Liver (tissue), 9 donors: Measurements from ENCODE around the gene COX6B1. TPM values are rescaled to one million over a fixed set of nuclear protein-coding genes. Genes with fewer than 3 reads are reported as not detected.

Experiments
- DNase-seq: peaks from one replicate; pipeline ENCODE4 v3.0.0-alpha.2; 2017; ENCODE audit warnings: low spot score
- H3K27ac ChIP-seq, 2 donors: one replicate each; pipeline ENCODE4 v1.7.0; 2013; ENCODE audit warnings: inconsistent platforms in 2 of 2, low read length in 2 of 2, control low read depth in 1 of 2, low read depth in 1 of 2, mild to moderate bottlenecking in 1 of 2
- H3K27me3 ChIP-seq, 4 donors: one replicate each; pipeline versions ENCODE4 v1.6.1 to v1.7.0; 2013; ENCODE audit warnings: low read length in 3 of 4, inconsistent platforms in 1 of 4, mild to moderate bottlenecking in 1 of 4, moderate library complexity in 1 of 4; ENCODE audit not compliant: control insufficient read depth in 4 of 4, insufficient read depth in 4 of 4
- H3K36me3 ChIP-seq, 4 donors: one replicate each; pipeline versions ENCODE4 v1.6.1 to v1.7.0; 2013; ENCODE audit warnings: low read length in 3 of 4, mild to moderate bottlenecking in 3 of 4, low read depth in 1 of 4, moderate library complexity in 1 of 4; ENCODE audit not compliant: control insufficient read depth in 4 of 4, insufficient read depth in 3 of 4
- H3K4me1 ChIP-seq, 4 donors: one replicate each; pipeline versions ENCODE4 v1.6.1 to v1.7.0; 2013; ENCODE audit warnings: low read length in 3 of 4, mild to moderate bottlenecking in 3 of 4, moderate library complexity in 1 of 4; ENCODE audit not compliant: control insufficient read depth in 4 of 4, insufficient read depth in 4 of 4
- H3K4me3 ChIP-seq, 3 donors: one replicate each; pipeline versions ENCODE4 v1.6.1 to v1.7.0; 2013; ENCODE audit warnings: low read length in 3 of 3, control low read depth in 1 of 3, low read depth in 1 of 3, mild to moderate bottlenecking in 1 of 3
- H3K9ac ChIP-seq, 2 donors: one replicate each; pipeline ENCODE4 v1.7.0; 2013; ENCODE audit warnings: low read length in 2 of 2, mild to moderate bottlenecking in 2 of 2, moderate library complexity in 2 of 2, control low read depth in 1 of 2, low read depth in 1 of 2
- H3K9me3 ChIP-seq, 4 donors: one replicate each; pipeline versions ENCODE4 v1.6.1 to v1.7.0; 2013; ENCODE audit warnings: low read length in 3 of 4; ENCODE audit not compliant: control insufficient read depth in 4 of 4
- CTCF ChIP-seq: fragments of 150-350 bp; IDR thresholded peaks from 2 replicates; pipeline ENCODE4 v1.5.1; 2017; ENCODE audit warnings: improper control_type of control experiment, low read depth, low read length; ENCODE audit not compliant: missing input control
- EGR1 ChIP-seq, 2 donors: IDR thresholded peaks; 2 replicates each; pipeline ENCODE4 v1.6.1; 2016 to 2018; ENCODE audit warnings: antibody characterized with exemption in 2 of 2, low read depth in 2 of 2
- FOXA1 ChIP-seq: IDR thresholded peaks from 2 replicates; pipeline ENCODE4 v1.6.1; 2016; ENCODE audit warnings: antibody characterized with exemption
- FOXA2 ChIP-seq: IDR thresholded peaks from 2 replicates; pipeline ENCODE4 v1.6.1; 2016; ENCODE audit warnings: antibody characterized with exemption
- GABPA ChIP-seq, 2 donors: IDR thresholded peaks in 1 of 2; conservative IDR thresholded peaks in 1 of 2; 2 replicates each; pipeline ENCODE4 v1.6.1; 2016; ENCODE audit warnings: antibody characterized with exemption in 2 of 2, mild to moderate bottlenecking in 1 of 2, moderate library complexity in 1 of 2
- HNF4A ChIP-seq, 2 donors: conservative IDR thresholded peaks; 2 replicates each; pipeline ENCODE4 v1.6.1; 2016; ENCODE audit warnings: antibody characterized with exemption in 2 of 2, mild to moderate bottlenecking in 2 of 2
- HNF4G ChIP-seq: IDR thresholded peaks from 2 replicates; pipeline ENCODE4 v1.6.1; 2016; ENCODE audit warnings: antibody characterized with exemption
- JUND ChIP-seq, 2 donors: IDR thresholded peaks; 2 replicates each; pipeline ENCODE4 v1.6.1; 2016; ENCODE audit warnings: antibody characterized with exemption in 2 of 2
- MAX ChIP-seq: IDR thresholded peaks from 2 replicates; pipeline ENCODE4 v1.6.1; 2016; ENCODE audit warnings: antibody characterized with exemption
- NR2F2 ChIP-seq: IDR thresholded peaks from 2 replicates; pipeline ENCODE4 v1.6.1; 2016; ENCODE audit warnings: antibody characterized with exemption
- RAD21 ChIP-seq, 2 donors: IDR thresholded peaks; 2 replicates each; pipeline ENCODE4 v1.6.1; 2016; ENCODE audit warnings: antibody characterized with exemption in 2 of 2, mild to moderate bottlenecking in 2 of 2
- RXRA ChIP-seq, 2 donors: IDR thresholded peaks; 2 replicates each; pipeline ENCODE4 v1.6.1; 2017 to 2018; ENCODE audit warnings: antibody characterized with exemption in 2 of 2, mild to moderate bottlenecking in 1 of 2
- SP1 ChIP-seq: IDR thresholded peaks from 2 replicates; pipeline ENCODE4 v1.6.1; 2018; ENCODE audit warnings: antibody characterized with exemption, mild to moderate bottlenecking
- TAF1 ChIP-seq: conservative IDR thresholded peaks from 2 replicates; pipeline ENCODE4 v1.6.1; 2016; ENCODE audit warnings: antibody characterized with exemption, mild to moderate bottlenecking
- YY1 ChIP-seq: IDR thresholded peaks from 2 replicates; pipeline ENCODE4 v1.6.1; 2016; ENCODE audit warnings: antibody characterized with exemption, mild to moderate bottlenecking
- ZBTB33 ChIP-seq: IDR thresholded peaks from 2 replicates; pipeline ENCODE4 v1.6.1; 2016; ENCODE audit warnings: antibody characterized with exemption
- WGBS: extraction: QIAGEN DNeasy Blood & Tissue Kit; methylation state at CpG from one replicate; pipeline ENCODE4 v1.1.7; 2013; 5-methylcytosine and 5-hydroxymethylcytosine counted together
- polyA plus RNA-seq, 2 donors: library from polyadenylated mRNA; stranded (reverse) in 1 of 2; unstranded in 1 of 2; fragments of 200-250 nt in 1 of 2; fragments of >200 nt in 1 of 2; fragmentation: Nextera tagmentation in 1 of 2; extraction: Ambion mirVana in 1 of 2; gene quantifications; one replicate each; pipeline versions ENCODE4 v1.2.1 to v1.2.3, GENCODE V29; 2013 to 2015
- total RNA-seq, 2 donors: library from RNA; depleted of rRNA; stranded (reverse); fragments of >200 nt; gene quantifications; one replicate each; pipeline ENCODE4 v1.2.3, GENCODE V29; 2014
- TF ChIP-seq, protein P1 (sequence below): IDR thresholded peaks from 2 replicates; pipeline ENCODE4 v1.6.1; 2016; ENCODE audit warnings: antibody characterized with exemption, mild to moderate bottlenecking
- donor health status: healthy.
- donor health status: healthy.
- donor health status: healthy.
- donor health status: healthy.
- donor health status: healthy.

Gene COX6B1
- total and polyA plus RNA-seq, 4 donors = 139 to 518 (median 321) TPM

GRCh38 chr19:35623327-35624010 is 24.7 kb upstream of the COX6B1 start:
- DNase-seq = no peak
- peaks cover 0 to 9% (median 0%) of the 10 kb centered on the region in 4 donors for H3K36me3 ChIP-seq
- no peak overlapping the region for H3K27ac ChIP-seq
- H3K9ac ChIP-seq = no peak overlapping the region
- no peaks in the 10 kb centered on the region for H3K9me3 ChIP-seq
- H3K27me3 ChIP-seq = no peaks in the 10 kb centered on the region
- no peak overlapping the region for H3K4me3 ChIP-seq
- peaks cover 0 to 5% (median 2%) of the 10 kb centered on the region in 4 donors for H3K4me1 ChIP-seq
- WGBS = 93% methylated on average over 6 of the region's 6 CpGs
- TF ChIP-seq NR2F2 (no peak), TAF1 (no peak), HNF4G (no peak), GABPA (IDR thresholded peaks at IDR 0.05 in 1 of 2, conservative IDR thresholded peaks at IDR 0.05 in 1 of 2) (no peak), ZBTB33 (no peak), FOXA2 (no peak), FOXA1 (no peak), RAD21 (IDR thresholded peaks at IDR 0.05) (no peak), SP1 (no peak), HNF4A (conservative IDR thresholded peaks at IDR 0.05) (no peak), EGR1 (IDR thresholded peaks at IDR 0.05; ENCODE audit: low read depth in 2 of 2) (no peak), YY1 (no peak), RXRA (IDR thresholded peaks at IDR 0.05) (no peak), MAX (no peak), CTCF (no peak), JUND (IDR thresholded peaks at IDR 0.05) (no peak)
- TF ChIP-seq, protein P1, sequence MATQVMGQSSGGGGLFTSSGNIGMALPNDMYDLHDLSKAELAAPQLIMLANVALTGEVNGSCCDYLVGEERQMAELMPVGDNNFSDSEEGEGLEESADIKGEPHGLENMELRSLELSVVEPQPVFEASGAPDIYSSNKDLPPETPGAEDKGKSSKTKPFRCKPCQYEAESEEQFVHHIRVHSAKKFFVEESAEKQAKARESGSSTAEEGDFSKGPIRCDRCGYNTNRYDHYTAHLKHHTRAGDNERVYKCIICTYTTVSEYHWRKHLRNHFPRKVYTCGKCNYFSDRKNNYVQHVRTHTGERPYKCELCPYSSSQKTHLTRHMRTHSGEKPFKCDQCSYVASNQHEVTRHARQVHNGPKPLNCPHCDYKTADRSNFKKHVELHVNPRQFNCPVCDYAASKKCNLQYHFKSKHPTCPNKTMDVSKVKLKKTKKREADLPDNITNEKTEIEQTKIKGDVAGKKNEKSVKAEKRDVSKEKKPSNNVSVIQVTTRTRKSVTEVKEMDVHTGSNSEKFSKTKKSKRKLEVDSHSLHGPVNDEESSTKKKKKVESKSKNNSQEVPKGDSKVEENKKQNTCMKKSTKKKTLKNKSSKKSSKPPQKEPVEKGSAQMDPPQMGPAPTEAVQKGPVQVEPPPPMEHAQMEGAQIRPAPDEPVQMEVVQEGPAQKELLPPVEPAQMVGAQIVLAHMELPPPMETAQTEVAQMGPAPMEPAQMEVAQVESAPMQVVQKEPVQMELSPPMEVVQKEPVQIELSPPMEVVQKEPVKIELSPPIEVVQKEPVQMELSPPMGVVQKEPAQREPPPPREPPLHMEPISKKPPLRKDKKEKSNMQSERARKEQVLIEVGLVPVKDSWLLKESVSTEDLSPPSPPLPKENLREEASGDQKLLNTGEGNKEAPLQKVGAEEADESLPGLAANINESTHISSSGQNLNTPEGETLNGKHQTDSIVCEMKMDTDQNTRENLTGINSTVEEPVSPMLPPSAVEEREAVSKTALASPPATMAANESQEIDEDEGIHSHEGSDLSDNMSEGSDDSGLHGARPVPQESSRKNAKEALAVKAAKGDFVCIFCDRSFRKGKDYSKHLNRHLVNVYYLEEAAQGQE = no peak
